Glomerular endothelial cell (primary cell): ENCODE data around the gene LRFN4. TPM values are rescaled to one million over a fixed set of nuclear protein-coding genes. Genes with fewer than 3 reads are reported as not detected.

Experiments
- DNase-seq: peaks from one replicate; pipeline ENCODE4 v3.0.0-alpha.2; 2011; ENCODE audit warnings: low read depth, low spot score; ENCODE audit errors: extremely low read depth
- total RNA-seq: library from RNA; depleted of rRNA; stranded (reverse); fragments of >200 nt; gene quantifications from 2 replicates; pipeline ENCODE4 v1.2.3, GENCODE V29; 2015

LRFN4 gene
- total RNA-seq, 1 donor from 2014 or later = 49.7 TPM

- DNase-seq = no peak
Observed at GRCh38 chr11:66857234-66857926, 516 bp downstream of the LRFN4 start.

GRCh38 chr11:66857927-66858185 lies 992 bp downstream of the LRFN4 start:
- no peak for DNase-seq

- no peak for DNase-seq
Observed at GRCh38 chr11:66858186-66858938, 1.5 kb downstream of the LRFN4 start.

- DNase-seq = no peak
Observed at GRCh38 chr11:66858939-66859685, 2.2 kb downstream of the LRFN4 start.

- no peak for DNase-seq
Observed at GRCh38 chr11:66859686-66860448, 3.0 kb downstream of the LRFN4 start.

GRCh38 chr11:66860449-66860831 lies 3.6 kb downstream of the LRFN4 start:
- DNase-seq = no peak

- DNase-seq = no peak
Observed at GRCh38 chr11:66861038-66861773, 4.3 kb downstream of the LRFN4 start.

- DNase-seq = no peak
Observed at GRCh38 chr11:66861774-66862558, 5.1 kb downstream of the LRFN4 start.

- DNase-seq = no peak
Observed at GRCh38 chr11:66862559-66863037, 5.7 kb downstream of the LRFN4 start.

- DNase-seq = no peak
Observed at GRCh38 chr11:66863428-66864125, 6.7 kb downstream of the LRFN4 start.

- DNase-seq = no peak
Observed at GRCh38 chr11:66864172-66864901, 7.5 kb downstream of the LRFN4 start.

GRCh38 chr11:66864924-66865697 lies 8.2 kb downstream of the LRFN4 start:
- no peak for DNase-seq

- no peak for DNase-seq
Observed at GRCh38 chr11:66866007-66866406, 9.1 kb downstream of the LRFN4 start.

- DNase-seq = no peak
Observed at GRCh38 chr11:66866511-66866986, 9.7 kb downstream of the LRFN4 start.

GRCh38 chr11:66867425-66868040 lies 10.7 kb downstream of the LRFN4 start:
- no peak for DNase-seq

- no peak for DNase-seq
Observed at GRCh38 chr11:66868082-66868725, 11.3 kb downstream of the LRFN4 start.
